Islet of Langerhans (tissue), 1 donor: Measurements from ENCODE around the gene MYOC.
"Not testable (repeated sequence)": the region's sequence is repeated elsewhere in the genome, so short reads cannot be mapped to it uniquely, and the experiment has no call there.

ENCODE experiments used
- FAIRE-seq: peaks from one replicate; lab custom pipeline; 2011; peaks lifted over from hg19 to GRCh38; lab: Jason Lieb, UNC

The MYOC gene

DNA sequence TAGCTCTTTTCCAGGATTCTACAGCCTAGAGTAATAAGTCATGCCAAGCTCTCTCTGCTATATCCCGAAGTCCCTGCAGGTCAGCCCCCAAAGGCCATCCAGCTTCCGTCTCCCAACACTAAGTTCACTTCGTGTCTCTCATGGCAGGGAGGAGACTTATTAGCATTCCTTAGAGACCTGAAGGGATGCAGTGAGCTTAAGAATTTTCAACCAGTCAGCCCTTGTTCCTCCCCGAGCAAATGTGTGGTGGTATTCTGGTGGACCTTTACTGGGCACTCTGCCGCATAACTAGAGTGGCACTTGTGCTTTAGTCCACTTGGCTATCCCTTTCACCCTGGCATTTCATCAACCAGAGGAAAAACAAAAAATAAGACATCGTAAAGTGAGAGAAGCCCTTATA lies 49.4 kb downstream of the MYOC start:
- not testable (repeated sequence) for FAIRE-seq

GRCh38 chr1:171600862-171601261 lies 51.6 kb downstream of the MYOC start:
- no peak for FAIRE-seq

DNA sequence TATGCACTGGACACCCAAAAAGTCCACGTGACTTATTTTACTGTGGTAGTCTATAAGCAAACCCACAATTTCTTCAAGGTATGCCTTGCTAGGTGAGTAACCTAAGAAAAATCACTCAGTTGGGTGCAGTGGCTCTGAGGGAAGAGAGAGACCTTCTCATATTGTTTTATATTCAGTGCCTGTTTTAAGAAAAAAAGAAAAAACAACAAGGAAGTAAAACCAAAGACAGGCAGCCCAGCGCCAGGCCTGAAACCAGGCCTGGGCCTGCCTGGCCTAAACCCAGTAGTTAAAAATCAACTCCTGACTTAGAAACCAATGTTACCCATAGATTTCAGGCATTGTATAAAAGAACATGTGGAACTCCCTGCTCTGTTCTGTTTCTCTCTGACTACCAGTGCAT lies 52.2 kb downstream of the MYOC start:
- not testable (repeated sequence) for FAIRE-seq

GRCh38 chr1:171597203-171597602 lies 55.3 kb downstream of the MYOC start:
- no peak for FAIRE-seq

GRCh38 chr1:171596705-171597104 lies 55.8 kb downstream of the MYOC start:
- FAIRE-seq = no peak

- FAIRE-seq = no peak
Observed at GRCh38 chr1:171596119-171596518, 56.4 kb downstream of the MYOC start.

GRCh38 chr1:171595324-171595723 lies 57.2 kb downstream of the MYOC start:
- FAIRE-seq = no peak

DNA sequence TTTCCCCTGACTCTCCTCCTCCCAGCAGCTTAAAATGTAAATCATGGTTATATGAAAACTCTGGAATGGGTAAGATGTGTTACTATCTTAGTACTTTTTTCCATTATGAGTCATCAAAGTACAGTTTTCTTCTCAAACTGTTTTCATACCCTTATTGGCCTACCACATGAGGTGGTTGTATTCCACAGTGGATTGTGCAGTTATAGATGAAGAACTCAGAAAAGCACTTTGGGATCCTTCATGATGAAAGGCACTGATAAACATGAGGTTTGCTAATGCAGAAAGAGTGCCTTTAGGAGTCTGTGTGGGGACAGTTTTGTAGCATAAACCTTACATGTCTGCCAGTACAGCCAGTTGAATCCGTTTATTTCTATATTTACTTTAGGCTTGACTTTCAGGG lies 62.5 kb downstream of the MYOC start:
- no peak for FAIRE-seq

DNA sequence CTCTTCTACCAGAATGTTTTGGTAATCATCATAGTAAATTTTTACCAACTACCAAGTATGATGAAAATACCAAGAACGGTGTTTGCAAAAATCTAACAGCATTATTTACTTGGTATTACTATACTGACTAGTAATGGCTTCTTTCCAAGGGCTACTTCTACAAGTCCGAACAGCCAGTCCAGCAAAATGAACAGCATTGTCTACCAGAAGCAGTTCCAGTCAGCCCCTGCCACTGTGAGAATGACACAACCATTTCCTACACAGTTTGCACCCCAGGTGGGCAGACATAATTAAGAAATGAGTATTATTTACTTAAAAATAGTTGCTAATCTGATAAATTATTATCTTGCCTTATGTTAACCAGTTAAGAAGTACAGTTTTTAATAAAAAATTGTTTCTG lies 64.3 kb downstream of the MYOC start:
- FAIRE-seq = no peak

DNA sequence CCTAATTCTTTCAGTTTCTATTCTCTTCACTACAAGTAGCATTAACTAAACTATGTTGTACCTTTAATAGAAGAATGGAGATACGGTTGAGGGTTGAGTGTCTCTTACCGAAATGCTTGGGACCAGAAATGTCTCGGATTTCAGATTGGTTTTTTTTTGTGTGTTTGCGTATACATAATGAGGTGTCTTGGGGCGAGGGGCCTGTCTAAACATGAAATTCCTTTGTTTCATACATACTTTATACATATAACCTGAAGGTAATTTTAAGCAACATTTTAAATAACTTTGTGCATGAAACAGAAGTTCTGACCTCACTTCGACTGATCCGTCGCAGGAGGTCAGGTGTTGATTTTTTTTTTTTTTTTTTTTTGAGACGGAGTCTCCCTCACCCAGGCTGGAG lies 66.8 kb downstream of the MYOC start:
- no peak for FAIRE-seq
